Superior temporal gyrus (tissue), 1 donor: ENCODE data around the gene SPATS2L.

Experiments used
- DNase-seq: peaks from one replicate; pipeline ENCODE4 v3.0.0-alpha.2; 2016; ENCODE audit errors: extremely low spot score

The SPATS2L gene

GRCh38 chr2:200467806-200468681 lies 161.6 kb downstream of the SPATS2L start:
- DNase-seq: no peak

DNA sequence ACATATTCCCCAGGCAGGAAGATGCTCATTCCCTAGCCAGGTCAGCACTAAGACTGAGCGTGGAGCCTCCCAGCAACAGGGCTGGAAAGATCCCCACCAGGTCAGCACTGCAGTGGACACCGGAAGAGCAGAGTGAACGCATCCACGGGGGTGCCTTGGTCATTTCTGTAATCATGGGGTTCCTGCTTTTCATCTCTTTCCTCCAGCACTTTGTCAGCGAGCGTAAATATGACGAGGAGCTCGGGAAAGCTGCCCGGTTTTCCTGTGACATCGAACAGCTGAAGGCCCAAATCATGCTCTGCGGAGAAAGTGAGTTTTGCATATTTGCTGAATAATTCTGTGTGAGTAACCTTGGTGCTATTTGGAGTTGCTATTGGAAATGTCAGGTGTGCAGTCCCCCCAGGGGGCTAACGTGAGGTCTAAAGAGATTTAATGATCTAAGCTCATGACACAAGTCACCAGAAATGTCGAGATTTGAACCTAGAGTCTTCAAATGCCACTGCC lies 163.3 kb downstream of the SPATS2L start:
- peak; percentile 83 for DNase-seq

DNA sequence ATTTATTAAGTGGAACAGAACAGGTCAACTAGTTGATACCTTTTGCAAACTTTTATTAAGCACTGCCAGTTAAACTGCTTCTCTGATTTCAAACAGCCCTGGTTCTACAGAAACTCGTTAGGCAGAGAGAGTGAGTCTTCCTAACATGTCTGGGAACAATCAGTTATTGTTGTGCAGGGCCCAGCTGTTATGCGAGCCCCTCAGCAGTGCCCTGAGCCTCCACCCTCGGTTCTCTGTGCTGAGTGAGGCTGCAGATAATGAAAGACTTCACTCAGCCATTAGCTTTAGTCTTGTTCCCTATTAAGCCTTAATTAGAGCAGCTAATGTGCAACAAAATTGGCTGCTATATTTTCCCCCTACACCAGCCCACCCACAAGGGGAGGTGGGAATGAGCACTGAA lies 163.7 kb downstream of the SPATS2L start:
- DNase-seq: peak; percentile 92

- peak; percentile 90 for DNase-seq
These were observed 164.9 kb downstream of the SPATS2L start for GRCh38 chr2:200471324-200471848.

DNA sequence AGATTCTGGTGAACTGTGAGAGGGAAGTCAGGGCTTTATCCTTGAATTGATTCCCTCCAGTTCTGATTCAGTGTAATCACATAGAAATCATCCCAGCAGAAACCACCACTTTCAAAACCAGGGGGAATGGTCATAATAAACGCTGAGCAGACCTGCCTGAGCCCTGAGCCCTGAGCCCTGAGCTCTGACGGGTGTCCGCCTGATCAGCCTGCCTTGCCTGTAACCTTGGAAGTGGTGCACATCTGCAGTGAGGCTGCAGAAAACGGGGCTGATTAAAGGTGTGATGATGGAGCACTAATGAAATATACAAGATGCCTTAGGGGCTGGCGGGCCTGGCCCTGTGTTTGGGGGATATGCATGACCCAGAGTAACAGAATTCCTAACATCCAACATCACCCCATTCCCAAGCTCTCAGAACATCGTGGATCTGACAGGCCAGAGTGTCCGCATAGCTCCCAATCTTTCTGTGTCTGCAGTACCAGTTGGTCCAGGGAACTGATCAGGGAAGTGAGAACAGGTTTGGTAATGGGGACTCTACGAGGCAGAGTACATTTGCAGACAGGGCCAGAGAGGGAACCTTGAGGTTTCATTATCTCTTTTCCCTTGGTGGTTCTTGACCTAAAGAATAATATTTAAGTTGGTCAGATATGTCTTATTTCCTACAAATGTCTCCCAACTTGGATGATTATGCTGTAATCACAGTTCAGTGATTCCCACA lies 165.6 kb downstream of the SPATS2L start:
- no peak for DNase-seq

- no peak for DNase-seq
These were observed 166.5 kb downstream of the SPATS2L start for GRCh38 chr2:200472853-200473464.

GRCh38 chr2:200475795-200476194 lies 169.3 kb downstream of the SPATS2L start:
- DNase-seq: no peak

- DNase-seq: no peak
These were observed 170.3 kb downstream of the SPATS2L start for GRCh38 chr2:200476836-200477235.

DNA sequence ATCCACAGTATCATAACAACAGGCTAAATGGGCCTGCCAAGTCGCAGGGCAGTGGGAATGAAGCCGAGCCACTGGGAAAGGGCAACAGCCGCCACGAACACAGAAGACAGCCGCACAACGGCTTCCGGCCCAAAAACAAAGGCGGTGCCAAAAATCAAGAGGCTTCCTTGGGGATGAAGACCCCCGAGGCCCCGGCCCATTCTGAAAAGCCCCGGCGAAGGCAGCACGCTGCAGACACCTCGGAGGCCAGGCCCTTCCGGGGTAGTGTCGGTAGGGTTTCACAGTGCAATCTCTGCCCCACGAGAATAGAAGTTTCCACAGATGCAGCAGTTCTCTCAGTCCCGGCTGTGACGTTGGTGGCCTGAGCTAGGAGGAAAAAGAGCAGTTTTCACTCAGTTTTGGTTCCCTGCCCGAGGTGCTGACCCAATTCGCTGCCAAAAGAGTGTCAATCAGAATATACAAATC lies 171.2 kb downstream of the SPATS2L start:
- peak; percentile 75 for DNase-seq

DNA sequence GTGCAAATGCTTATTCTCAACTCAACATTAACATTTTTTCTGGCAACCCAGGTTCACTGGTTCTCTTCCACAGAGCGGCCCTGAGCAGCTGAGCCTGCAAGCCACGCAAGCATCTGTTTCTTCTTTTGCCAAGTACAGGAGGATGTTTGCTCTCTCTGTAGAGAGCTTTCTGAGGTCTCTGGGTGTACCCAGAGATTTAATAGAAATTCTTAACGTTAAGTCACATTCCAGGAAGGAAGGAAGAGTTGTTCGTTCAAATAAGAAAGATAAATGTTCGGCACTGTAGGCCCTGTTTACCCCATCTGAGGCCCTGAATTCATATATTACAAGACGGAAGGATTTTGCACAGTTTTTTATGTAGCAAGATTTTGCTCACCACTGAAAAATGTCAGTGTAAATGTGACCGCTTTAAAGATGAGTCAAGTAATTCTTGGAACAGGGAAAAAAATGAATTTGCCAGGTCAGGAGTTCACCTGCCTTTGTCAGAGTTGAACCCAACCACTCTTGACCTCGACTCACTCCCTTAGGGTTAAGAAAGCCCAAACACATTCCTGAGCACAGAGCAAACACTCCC lies 173.3 kb downstream of the SPATS2L start:
- DNase-seq: no peak

DNA sequence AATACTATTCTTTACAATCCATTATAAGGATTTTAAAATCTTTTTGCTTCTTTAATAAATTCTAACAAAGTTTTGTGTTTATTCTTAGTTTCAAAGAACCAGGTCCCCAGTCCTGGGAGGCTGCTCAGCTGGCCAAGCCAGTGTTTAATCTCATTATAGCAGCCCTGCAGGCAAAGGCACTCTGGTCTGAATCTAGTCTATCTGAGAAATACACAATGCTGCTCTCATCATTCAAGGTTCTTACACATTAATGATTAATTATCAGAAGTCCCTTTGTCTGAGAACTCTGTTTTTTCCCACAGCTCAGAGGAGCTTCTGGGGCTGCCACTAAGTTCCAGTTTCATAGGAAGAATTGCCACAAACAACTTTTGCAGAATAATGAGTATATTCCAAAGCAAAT lies 175.7 kb downstream of the SPATS2L start:
- DNase-seq: no peak

DNA sequence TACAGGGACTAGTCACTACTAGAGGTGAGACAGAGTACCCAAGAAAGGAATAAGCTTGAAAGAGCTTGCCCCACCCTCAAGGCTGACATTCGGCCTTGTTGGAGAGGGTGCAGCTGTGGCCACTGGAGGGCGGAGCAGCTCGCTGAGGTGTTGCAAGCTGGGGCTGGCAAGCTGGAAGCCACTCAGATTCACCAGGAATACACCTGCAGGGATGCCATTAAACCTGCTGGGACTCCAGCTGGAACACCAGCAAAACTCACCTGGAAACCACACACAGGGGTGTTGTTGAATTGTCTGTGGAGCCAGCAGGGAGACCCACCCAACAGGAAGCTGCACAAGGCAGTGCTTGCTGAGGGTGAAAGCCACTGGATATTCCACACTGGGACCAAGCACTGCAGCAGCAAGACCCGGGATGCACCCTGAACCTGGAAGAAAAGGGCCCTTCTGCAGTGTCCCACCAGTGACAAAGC lies 177.3 kb downstream of the SPATS2L start:
- DNase-seq: no peak

DNA sequence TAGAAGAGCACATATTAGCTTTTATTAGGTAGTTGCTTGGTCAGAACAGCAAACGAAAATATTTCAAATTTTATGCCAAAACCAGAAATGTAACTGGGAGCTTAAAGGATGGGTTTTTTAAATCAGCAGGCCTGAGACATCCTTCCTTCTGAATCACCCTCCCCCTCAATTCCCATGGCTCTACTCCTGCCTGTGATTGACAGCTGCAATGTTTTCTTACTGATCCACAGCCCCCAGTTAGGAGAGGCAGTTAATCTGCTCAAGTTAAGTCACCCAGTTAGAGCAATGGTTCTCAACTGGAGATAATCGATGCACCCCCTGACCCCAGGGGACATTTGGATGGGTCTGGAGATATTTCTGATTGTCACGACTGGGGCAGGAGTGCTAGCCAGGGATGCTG lies 178.4 kb downstream of the SPATS2L start:
- no peak for DNase-seq

- DNase-seq: no peak
These were observed 180.0 kb downstream of the SPATS2L start for GRCh38 chr2:200486529-200486928.

DNA sequence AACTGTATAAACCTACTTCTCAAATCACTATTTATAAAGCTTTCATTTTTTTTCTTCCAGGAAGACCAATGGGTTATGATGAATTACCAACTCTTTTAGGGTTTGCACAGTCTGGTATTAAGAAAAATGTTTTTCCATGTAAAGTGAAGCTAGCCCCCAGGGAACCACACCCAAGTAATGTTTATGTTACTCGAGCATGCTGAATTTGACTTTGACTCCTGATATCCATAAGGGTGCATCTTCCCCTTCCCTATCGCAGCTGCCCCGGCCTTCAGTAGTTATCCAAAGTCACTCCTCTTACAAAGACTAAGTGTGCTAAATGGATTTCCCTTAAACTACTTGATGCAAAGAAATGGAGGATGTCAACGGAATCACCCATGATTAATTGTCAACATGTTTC lies 181.7 kb downstream of the SPATS2L start:
- DNase-seq: no peak

- DNase-seq: no peak
These were observed 183.5 kb downstream of the SPATS2L start for GRCh38 chr2:200490001-200490400.

DNA sequence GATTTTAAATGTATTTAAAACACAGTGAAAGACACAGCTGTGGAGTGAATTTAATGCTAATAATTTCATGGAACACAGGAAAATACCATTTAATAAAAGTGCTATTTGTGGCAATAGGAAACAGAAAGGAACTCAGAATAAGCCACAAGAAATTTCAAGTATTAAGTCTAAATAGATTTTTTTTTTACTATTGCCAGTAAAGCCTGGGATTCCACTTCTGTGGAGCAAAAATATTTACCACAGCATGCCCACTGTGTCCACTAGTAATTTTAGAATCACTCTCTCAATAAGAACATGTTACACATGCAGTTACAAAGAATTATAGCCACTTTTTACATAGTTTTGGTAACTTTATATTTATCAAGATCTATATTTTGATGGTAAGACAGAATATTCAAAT lies 186.2 kb downstream of the SPATS2L start:
- no peak for DNase-seq

DNA sequence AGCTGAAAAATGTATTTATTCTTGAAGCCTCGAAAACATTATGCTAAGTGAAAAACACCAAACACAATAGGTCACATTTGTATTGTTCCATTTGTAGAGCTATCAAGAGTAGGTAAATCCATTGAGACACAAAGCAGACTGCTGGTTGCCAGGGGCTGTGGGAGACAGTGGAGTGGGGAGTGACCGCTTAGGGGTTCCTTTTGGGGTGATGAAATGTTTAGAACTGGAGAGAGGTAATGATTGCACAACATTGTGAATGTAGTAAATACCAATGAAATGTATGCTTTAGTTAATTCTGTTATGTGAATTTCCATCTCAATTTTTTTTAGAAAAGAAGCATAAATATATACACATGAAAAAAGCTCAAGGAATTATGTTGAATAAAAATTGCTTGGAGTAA lies 187.6 kb downstream of the SPATS2L start:
- no peak for DNase-seq

GRCh38 chr2:200496696-200497095 lies 190.2 kb downstream of the SPATS2L start:
- DNase-seq: no peak

DNA sequence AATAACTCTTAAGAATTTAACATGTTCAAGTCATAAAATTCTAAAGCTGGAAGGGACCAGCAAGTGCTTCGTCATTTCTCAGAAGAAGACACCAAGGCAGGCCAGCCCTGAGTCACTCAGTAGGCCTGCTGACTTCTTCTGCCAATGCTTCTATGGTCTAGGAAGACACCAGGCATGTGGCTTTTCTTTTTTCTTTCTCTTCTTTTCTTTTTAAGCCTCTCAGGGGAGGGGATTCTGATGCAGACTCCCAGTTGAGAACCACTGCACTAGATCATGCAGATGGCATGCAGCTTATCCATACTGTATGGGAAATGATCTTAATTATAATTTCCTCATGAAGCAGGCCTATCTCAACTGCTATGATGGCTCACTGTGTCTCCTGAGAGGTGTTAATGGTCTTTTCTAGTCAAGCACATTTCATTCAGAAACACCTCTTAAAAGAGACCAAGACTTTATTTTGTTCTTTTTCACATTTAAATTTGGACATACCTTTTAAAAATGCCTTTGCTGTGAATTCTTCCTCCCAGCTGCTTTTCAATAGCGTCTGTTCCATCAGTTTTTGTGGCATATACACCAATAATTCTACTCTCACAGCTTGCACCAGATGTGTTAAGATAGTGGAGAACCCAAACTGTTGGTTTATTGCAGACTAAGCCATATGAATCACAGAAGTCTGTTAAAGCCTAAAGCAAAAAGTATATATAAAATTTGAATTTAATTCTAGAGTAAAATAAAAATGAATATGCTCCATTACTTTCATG lies 192.1 kb downstream of the SPATS2L start:
- no peak for DNase-seq

DNA sequence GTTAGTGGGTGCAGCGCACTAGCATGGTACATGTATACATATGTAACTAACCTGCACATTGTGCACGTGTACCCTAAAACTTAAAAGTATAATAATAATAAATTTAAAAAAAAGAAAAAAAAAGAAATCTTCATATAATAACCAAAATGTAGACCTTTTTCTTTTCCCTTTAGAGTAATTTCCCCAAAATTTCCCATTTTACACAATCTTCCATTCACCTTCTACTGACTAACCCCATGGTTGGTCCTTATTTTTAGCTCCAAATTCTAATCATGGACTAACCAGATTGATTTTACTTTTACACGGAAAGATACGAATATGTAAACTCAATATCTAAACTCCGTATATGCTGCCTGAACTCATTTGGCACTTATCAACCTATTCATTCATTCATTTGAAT lies 195.7 kb downstream of the SPATS2L start:
- no peak for DNase-seq
